Pulmonary artery endothelial cell (primary cell): Measurements from ENCODE around the gene SNX25. TPM values are rescaled to one million over a fixed set of nuclear protein-coding genes. Genes with fewer than 3 reads are reported as not detected.
"Not testable (repeated sequence)": the region's sequence is repeated elsewhere in the genome, so short reads cannot be mapped to it uniquely, and the experiment has no call there.

Experiments used
- DNase-seq: peaks from one replicate; pipeline ENCODE4 v3.0.0-alpha.2; 2011; ENCODE audit warnings: low read depth, low spot score
- total RNA-seq: library from RNA; depleted of rRNA; stranded (reverse); fragments of >200 nt; gene quantifications from 2 replicates; pipeline ENCODE4 v1.2.3, GENCODE V29; 2014

The SNX25 gene
- total RNA-seq, 1 donor from 2014 or later: 23.5 TPM

DNA sequence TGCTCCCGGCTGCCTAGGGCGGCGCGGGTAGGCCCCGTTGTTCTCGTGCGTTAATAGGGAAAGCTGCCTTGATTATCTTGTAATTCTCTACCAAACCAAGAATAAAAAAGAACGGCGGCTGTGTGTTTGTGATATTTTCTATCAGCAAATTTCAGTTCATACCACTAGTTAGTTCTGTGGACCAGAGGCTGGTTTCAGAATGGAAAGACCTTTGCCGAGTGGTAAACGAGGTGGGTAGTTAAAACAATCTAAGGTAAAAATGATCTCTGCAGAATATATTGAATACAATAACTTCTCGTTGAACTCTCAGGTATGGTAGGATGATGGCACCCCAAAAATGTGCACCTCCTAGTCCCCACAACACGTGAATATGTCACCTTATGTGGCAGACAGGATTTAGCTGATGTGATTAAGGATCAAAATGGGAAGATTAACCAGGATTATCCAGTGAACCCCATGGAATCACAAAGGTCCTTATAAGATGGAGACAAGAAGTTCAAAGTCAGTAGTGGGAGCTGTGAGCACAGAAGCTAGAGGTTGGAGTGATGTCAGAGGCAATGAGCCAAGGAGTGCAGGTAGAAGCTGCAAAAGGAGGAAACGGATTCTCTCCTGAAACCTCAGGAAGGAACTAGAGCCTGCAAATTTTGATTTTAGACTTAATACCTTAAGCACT lies 5.0 kb upstream of the SNX25 start:
- DNase-seq: no peak

- DNase-seq: not testable (repeated sequence)
Observed at GRCh38 chr4:185205073-185205472, 4.3 kb upstream of the SNX25 start.

GRCh38 chr4:185205697-185206342 lies 3.6 kb upstream of the SNX25 start:
- DNase-seq: no peak

- DNase-seq: no peak
Observed at GRCh38 chr4:185207466-185207865, 1.9 kb upstream of the SNX25 start.

DNA sequence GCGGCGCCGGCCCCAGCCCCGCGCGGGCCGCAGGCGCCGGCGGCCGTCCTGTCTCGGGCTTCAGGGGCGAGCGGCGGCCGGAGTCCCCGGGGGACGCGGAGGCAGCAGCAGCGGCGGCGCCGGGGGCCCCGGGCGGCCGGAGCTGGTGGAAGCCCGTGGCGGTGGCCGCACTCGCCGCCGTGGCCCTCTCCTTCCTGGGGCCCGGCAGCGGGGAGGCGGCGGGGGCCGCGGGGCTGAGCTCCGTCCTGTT lies 379 bp downstream of the SNX25 start:
- not testable (repeated sequence) for DNase-seq

- DNase-seq: no peak
Observed at GRCh38 chr4:185210102-185210981, 944 bp downstream of the SNX25 start.

DNA sequence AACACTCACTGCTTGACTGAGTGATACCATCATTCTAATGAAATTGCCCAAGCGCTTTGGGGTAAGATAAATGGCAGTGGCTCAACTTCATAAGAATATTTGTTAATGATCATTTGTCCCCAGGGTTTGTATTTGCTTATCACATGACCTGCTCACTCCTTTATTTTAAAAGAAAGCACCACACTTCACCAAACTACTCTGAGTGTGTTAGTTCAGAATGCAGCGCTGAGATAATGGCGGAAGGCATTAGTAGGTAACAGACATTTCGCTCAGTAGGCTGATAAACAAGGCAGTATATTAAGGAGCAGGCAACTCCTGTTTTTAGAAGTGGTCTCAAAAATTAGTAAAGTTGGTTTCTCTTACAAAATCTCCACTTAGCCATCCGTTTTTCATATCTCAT lies 1.6 kb downstream of the SNX25 start:
- DNase-seq: no peak

DNA sequence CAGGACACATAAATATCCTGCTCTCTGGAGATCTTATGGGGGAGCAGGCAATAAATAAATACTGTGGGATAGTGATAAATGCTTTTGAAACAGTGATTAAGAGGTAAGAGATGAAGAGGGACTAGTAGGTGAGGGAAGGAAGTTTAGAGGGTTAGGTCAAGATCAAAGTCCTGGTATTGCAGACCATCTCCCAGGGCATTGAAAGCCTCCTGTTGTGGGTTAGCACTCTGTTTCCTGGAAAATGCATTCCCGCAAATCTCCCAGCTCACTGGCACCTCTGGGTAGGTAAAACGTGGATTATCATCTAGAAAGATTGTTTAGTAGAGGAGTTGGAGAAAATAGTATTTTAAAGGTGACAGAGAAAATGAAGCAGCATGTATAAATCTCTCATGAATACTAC lies 2.2 kb downstream of the SNX25 start:
- no peak for DNase-seq

GRCh38 chr4:185212581-185212980 lies 3.2 kb downstream of the SNX25 start:
- no peak for DNase-seq

DNA sequence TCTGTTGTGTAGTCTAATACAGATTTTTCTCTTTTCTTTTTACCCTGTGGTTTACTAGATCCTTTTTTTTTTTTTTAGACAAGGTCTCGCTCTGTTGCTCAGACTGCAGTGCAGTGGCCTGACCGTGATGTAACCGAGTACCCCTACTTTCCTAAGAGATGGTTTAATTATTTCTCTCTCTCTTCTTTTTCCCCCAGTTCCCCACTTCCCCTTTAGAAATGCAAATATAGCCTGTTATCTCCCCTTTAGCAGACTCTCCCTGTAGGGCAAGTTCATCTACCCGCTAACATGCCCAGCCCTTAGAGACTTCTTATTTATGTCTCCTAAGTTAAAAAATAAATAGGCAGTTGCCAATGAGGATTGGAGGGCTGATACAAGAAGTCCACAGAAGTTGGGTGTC lies 4.5 kb downstream of the SNX25 start:
- no peak for DNase-seq

DNA sequence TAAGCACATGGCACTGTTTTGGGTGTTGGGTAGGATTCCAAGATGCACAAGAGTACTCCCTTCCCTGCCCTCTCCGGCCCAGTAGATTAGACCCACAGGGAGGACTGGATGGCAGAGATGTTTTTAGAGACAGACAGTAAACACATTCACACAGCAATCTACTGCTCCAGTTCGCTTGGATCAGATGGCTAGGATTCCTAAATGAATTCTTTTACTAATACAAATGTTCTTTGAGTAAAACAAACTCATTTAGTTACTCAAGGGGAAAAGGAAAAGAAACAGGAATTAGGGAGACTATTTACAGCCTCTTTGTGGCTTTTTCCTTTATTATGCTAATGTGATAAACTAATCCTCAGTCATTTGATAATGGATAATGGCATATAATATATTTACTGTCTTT lies 5.9 kb downstream of the SNX25 start:
- DNase-seq: no peak

GRCh38 chr4:185217408-185217975 lies 8.1 kb downstream of the SNX25 start:
- no peak for DNase-seq

DNA sequence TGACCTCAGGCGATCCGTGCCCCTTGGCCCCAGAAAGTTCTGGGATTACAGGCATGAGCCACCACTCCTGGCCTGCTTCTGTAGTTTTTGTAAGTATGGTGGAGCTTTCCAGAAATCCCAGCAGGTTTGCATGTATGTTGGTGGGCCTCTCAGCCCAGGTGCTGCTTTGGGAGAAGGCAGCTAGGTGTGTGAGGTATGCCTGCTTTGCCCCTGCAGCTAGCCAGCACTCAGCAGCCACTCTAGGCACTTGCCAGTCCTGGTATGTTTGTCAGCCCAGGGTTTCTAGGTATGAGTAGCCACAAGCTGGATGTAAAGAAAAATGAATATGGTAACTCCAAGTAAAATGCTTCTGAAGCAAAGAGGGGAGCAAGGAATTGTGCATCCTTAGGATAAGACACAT lies 8.9 kb downstream of the SNX25 start:
- no peak for DNase-seq

DNA sequence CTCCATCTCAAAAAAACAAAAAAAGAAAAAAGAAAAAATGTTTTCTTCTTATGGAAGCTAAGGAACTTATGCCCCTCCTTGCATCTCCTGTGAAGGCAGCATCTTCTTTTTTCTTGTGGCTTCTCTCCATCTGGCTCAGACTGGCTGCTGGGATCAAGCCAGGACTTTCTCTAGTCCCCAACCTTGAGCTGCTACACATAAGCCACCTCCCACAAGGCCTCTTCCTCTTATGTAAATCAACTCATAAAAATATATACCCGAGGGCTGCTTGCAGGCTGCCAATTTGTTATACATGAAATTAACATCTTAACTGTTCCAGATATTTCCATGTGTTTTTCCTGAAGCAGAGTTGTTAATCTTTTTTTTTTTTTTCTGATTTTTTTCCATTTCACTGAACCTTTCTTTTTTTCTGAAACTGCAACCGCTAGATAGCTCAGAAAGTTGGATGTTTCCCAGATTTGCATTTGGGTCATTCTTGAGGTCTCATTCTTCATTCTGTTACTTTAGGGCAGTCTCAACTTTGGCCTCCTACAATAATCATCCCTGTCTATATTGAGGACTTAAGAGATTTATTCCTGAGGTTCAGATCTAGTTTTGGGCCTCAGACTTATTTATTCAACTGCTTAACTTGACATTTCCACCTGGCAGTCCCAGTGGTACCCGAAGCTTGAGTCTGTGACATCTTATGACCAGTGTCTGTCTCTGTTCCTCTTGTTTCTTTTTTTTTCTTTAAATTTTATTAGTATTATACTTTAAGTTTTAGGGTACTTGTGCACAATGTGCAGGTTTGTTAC lies 10.3 kb downstream of the SNX25 start:
- DNase-seq: no peak

DNA sequence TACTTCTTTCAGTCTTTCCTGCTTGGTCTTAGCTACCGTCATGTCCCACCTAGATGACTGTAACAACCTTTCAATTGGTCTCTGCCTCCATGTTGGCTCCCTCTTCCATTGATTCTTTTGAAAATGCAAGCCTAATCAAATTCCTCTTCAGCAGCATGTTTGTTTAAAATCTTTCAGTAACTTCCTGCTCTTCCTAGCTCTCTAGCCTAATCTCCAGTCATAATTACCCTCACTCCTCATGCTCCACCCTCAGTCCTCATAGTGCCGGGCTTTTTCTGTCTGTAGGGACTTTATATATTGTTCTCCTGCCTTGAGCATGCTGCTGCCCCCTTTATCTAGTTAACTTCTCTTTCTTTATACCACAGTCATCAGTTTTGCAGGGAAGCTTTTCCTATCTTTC lies 12.1 kb downstream of the SNX25 start:
- DNase-seq: no peak

GRCh38 chr4:185221912-185222311 lies 12.5 kb downstream of the SNX25 start:
- DNase-seq: no peak

- DNase-seq: no peak
Observed at GRCh38 chr4:185222598-185222997, 13.2 kb downstream of the SNX25 start.

DNA sequence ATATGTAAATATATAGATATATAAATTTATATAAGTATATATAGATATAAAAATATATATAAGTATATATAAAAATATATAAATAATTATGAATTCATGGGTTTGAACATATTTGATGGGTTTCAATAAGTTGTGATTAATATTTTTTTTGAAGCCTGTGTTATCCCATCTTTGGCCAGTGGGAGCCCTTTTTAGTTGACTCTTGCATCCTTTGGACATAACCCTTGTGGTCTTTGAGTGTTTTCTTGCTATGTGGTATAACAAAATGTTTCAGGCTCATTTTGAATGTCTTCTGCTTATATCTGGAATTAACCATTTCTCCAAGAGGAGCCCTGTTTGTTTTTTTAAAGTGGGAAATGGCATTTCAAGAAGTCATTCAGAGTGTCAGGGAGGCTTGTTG lies 15.2 kb downstream of the SNX25 start:
- DNase-seq: no peak

DNA sequence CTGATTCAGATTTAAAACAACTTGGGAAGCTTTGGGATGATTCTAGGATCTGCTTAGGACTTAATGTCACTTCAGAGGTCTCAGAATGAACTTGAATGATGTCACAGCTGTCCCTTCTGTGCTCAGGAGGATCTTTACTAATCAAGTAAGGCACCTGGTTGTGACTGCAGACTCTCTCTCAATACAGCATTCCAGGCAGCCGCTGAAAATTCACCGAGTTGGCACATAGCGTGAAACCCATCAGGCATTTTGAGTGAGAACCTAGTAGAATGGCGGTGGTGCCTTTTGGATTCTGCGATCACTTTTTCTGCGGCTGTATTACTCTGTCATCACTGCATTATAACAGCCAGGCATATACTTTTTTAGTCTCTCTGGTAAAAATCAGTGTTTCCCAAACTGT lies 16.5 kb downstream of the SNX25 start:
- no peak for DNase-seq

DNA sequence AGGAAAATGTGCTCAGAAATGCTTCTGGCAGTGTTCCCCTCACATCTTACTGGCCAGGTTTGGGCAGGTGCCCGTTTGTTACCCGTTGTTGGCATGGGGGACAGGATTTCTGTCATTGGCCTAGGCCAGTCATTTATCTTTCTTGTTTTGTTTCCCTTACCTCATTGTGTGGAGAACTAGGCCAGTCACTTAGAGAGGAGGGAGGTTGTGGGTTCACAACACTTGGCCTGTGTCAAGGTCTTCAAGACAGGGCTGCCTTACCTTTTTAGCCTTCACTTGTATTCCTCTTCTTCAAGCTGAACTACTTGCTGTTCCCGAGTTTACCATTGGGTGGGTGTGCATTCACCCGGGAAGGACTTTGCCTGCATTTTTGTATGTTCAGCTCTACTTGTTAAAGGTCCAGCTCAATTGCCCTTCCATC lies 17.7 kb downstream of the SNX25 start:
- DNase-seq: no peak

DNA sequence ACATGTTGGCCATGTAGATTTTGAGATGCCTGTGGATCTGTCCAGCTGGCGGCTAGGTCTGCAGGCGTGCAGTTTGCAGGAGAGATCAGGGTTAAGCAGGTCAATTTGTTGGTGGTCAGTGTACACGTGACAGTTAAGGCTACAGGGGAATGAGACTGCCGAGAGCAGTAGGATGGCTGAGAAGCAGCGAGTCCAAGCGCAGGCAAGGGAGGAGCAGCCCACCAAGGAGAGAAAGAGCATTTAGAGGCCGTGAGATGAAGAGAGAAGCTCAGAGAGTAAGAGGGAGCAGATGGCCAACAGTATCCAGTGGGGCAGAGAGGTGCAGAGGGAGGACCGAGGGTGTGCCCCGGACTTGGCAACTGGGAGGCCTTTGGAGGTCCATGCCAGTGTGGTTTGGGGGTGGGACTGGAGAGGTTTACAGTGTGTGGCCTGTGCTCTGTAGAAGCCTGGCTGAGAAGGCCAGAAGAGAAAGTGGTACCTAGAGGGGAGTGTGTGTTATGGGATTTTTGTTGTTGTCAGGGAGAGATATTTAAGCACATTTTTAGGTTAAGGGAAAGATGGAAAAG lies 18.4 kb downstream of the SNX25 start:
- no peak for DNase-seq
